ENCODE measurements around the gene SSTR4.
A peak's percentile ranks its signal among the peaks of the same experiment; 100 is the strongest.

The SSTR4 gene

GRCh38 chr20:23065266-23066201 is 30.4 kb downstream of the SSTR4 start:
- no peak for DNase-seq (ENCODE audit: low spot score)

- no peak for DNase-seq (ENCODE audit: low spot score)
These were observed 31.7 kb downstream of the SSTR4 start for GRCh38 chr20:23066772-23067171.

GRCh38 chr20:23068283-23068682 is 33.2 kb downstream of the SSTR4 start:
- DNase-seq (ENCODE audit: low spot score), result no peak

- no peak for DNase-seq (ENCODE audit: low spot score)
These were observed 34.0 kb downstream of the SSTR4 start for GRCh38 chr20:23069108-23069507.

GRCh38 chr20:23071398-23071797 is 36.3 kb downstream of the SSTR4 start:
- no peak for DNase-seq (ENCODE audit: low spot score)

- DNase-seq (ENCODE audit: low spot score), result no peak
These were observed 36.9 kb downstream of the SSTR4 start for GRCh38 chr20:23071996-23072395.

GRCh38 chr20:23072892-23073586 is 37.9 kb downstream of the SSTR4 start:
- no peak for DNase-seq (ENCODE audit: low spot score)

- DNase-seq (ENCODE audit: low spot score), result no peak
These were observed 38.9 kb downstream of the SSTR4 start for GRCh38 chr20:23074052-23074451.

GRCh38 chr20:23077277-23077676 is 42.2 kb downstream of the SSTR4 start:
- DNase-seq (ENCODE audit: low spot score), result no peak

- DNase-seq (ENCODE audit: low spot score), result no peak
These were observed 43.4 kb downstream of the SSTR4 start for GRCh38 chr20:23078351-23079015.

GRCh38 chr20:23079016-23079351 is 43.9 kb downstream of the SSTR4 start:
- DNase-seq (ENCODE audit: low spot score), result no peak

GRCh38 chr20:23079926-23080325 is 44.8 kb downstream of the SSTR4 start:
- DNase-seq (ENCODE audit: low spot score), result no peak

- no peak for DNase-seq (ENCODE audit: low spot score)
These were observed 45.4 kb downstream of the SSTR4 start for GRCh38 chr20:23080521-23080920.

GRCh38 chr20:23081263-23081819 is 46.2 kb downstream of the SSTR4 start:
- no peak for DNase-seq (ENCODE audit: low spot score)

- no peak for DNase-seq (ENCODE audit: low spot score)
These were observed 47.9 kb downstream of the SSTR4 start for GRCh38 chr20:23082846-23083552.

- no peak for DNase-seq (ENCODE audit: low spot score)
These were observed 48.6 kb downstream of the SSTR4 start for GRCh38 chr20:23083553-23084220.

GRCh38 chr20:23084282-23084844 is 49.3 kb downstream of the SSTR4 start:
- DNase-seq (ENCODE audit: low spot score), result no peak

GRCh38 chr20:23084845-23085365 is 49.8 kb downstream of the SSTR4 start:
- DNase-seq (ENCODE audit: low spot score), result no peak

GRCh38 chr20:23085436-23086055 is 50.4 kb downstream of the SSTR4 start:
- DNase-seq (ENCODE audit: low spot score), result no peak

- peak; percentile 11 for DNase-seq (ENCODE audit: low spot score)
These were observed 51.0 kb downstream of the SSTR4 start, which contains the start of gene CD93 for GRCh38 chr20:23086056-23086566. Gene CD93, minus strand, starts transcription at chr20:23086324. Its CDS starts 132 bp downstream, at chr20:23086192.

Measured in CD4-positive, alpha-beta T cell treated with Interleukin-15 for 4 hours (primary cell).